ENCODE measurements around the gene KDM4C. TPM values are rescaled to one million over a fixed set of nuclear protein-coding genes. Genes with fewer than 3 reads are reported as not detected.

KDM4C gene
- total RNA-seq, 1 experiment from 2014 or later = 16.8 TPM

GRCh38 chr9:7121055-7121454 lies 363.3 kb downstream of the KDM4C start:
- H4K20me1 ChIP-seq (ENCODE audit: insufficient read depth) = no peaks in the 10 kb centered on the region
- intact Hi-C loops (cut with micrococcal nuclease) = no loop called here
- TF ChIP-seq, protein P1, sequence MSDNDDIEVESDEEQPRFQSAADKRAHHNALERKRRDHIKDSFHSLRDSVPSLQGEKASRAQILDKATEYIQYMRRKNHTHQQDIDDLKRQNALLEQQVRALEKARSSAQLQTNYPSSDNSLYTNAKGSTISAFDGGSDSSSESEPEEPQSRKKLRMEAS (IDR thresholded peaks at IDR 0.05) = no peak
- TF ChIP-seq RAD21 (IDR thresholded peaks at IDR 0.05; ENCODE audit: low read depth) (no peak), EZH2 (IDR thresholded peaks at IDR 0.05) (no peak), POLR2A (IDR thresholded peaks at IDR 0.05; ENCODE audit: borderline replicate concordance, extremely low read depth, insufficient read depth, insufficient read length) (no peak), EGR1 (IDR thresholded peaks at IDR 0.05; ENCODE audit: low read depth) (no peak)
- TF ChIP-seq, protein P2, sequence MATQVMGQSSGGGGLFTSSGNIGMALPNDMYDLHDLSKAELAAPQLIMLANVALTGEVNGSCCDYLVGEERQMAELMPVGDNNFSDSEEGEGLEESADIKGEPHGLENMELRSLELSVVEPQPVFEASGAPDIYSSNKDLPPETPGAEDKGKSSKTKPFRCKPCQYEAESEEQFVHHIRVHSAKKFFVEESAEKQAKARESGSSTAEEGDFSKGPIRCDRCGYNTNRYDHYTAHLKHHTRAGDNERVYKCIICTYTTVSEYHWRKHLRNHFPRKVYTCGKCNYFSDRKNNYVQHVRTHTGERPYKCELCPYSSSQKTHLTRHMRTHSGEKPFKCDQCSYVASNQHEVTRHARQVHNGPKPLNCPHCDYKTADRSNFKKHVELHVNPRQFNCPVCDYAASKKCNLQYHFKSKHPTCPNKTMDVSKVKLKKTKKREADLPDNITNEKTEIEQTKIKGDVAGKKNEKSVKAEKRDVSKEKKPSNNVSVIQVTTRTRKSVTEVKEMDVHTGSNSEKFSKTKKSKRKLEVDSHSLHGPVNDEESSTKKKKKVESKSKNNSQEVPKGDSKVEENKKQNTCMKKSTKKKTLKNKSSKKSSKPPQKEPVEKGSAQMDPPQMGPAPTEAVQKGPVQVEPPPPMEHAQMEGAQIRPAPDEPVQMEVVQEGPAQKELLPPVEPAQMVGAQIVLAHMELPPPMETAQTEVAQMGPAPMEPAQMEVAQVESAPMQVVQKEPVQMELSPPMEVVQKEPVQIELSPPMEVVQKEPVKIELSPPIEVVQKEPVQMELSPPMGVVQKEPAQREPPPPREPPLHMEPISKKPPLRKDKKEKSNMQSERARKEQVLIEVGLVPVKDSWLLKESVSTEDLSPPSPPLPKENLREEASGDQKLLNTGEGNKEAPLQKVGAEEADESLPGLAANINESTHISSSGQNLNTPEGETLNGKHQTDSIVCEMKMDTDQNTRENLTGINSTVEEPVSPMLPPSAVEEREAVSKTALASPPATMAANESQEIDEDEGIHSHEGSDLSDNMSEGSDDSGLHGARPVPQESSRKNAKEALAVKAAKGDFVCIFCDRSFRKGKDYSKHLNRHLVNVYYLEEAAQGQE (IDR thresholded peaks at IDR 0.05; ENCODE audit: low read depth) = no peak
- no TSS peak for BruUV-seq (replicated peaks)
- no peak for DNase-seq (ENCODE audit: low read depth, low spot score)
- no peak overlapping the region for H3K4me2 ChIP-seq (ENCODE audit: low read length)
- ChIA-PET RAD21 (ENCODE audit: low non-redundant PET in 1 of 2, low total read pairs in 2 of 2, uncharacterized antibody in 2 of 2, unreplicated experiment in 2 of 2) (no interaction called here), POLR2A (no interaction called here), CTCF (no interaction called here)
- H3K9ac ChIP-seq (ENCODE audit: low read length) = no peak overlapping the region
- no peak for ATAC-seq
- no peak overlapping the region for H3K27ac ChIP-seq (ENCODE audit: low read depth, low read length)
- H3K27me3 ChIP-seq (ENCODE audit: insufficient read depth, low read length) = no peaks in the 10 kb centered on the region
- H2AFZ ChIP-seq (ENCODE audit: low read depth, low read length, poor library complexity, severe bottlenecking) = no peak overlapping the region
- no peaks in the 10 kb centered on the region for H3K9me2 ChIP-seq (ENCODE audit: insufficient read depth)
- H3K4me3 ChIP-seq (replicated peaks in 1 of 2; ENCODE audit: low read depth in 1 of 2, low read length in 2 of 2) = no peak overlapping the region
- no peaks in the 10 kb centered on the region for H3K36me3 ChIP-seq (ENCODE audit: control insufficient read depth in 1 of 2, insufficient read depth in 2 of 2, low read length in 2 of 2)
- peaks cover 0 to 16% of the 10 kb centered on the region in 2 experiments; a peak in 2 of 4 replicates for H3K4me1 ChIP-seq (ENCODE audit: control insufficient read depth in 1 of 2, insufficient read depth in 2 of 2, low read length in 2 of 2)
- no peaks in the 10 kb centered on the region for H3K9me3 ChIP-seq (ENCODE audit: control insufficient read depth in 1 of 2, insufficient read depth in 1 of 2, low read depth in 1 of 2, low read length in 2 of 2)
- no peaks in the 10 kb centered on the region for H3K79me2 ChIP-seq (ENCODE audit: insufficient read depth, low read length)

- H3K4me3 ChIP-seq (replicated peaks in 1 of 2; ENCODE audit: low read depth in 1 of 2, low read length in 2 of 2) = no peak overlapping the region
- no peaks in the 10 kb centered on the region for H4K20me1 ChIP-seq (ENCODE audit: insufficient read depth)
- no peaks in the 10 kb centered on the region for H3K9me3 ChIP-seq (ENCODE audit: control insufficient read depth in 1 of 2, insufficient read depth in 1 of 2, low read depth in 1 of 2, low read length in 2 of 2)
- no peaks in the 10 kb centered on the region for H3K79me2 ChIP-seq (ENCODE audit: insufficient read depth, low read length)
- no peak overlapping the region for H3K27ac ChIP-seq (ENCODE audit: low read depth, low read length)
- H2AFZ ChIP-seq (ENCODE audit: low read depth, low read length, poor library complexity, severe bottlenecking) = no peak overlapping the region
- POLR2A ChIA-PET = no interaction called here
- DNase-seq (ENCODE audit: low read depth, low spot score) = no peak
- intact Hi-C loops (cut with micrococcal nuclease) = no loop called here
- RAD21 ChIA-PET (ENCODE audit: low non-redundant PET in 1 of 2, low total read pairs in 2 of 2, uncharacterized antibody in 2 of 2, unreplicated experiment in 2 of 2) = no interaction called here
- peaks cover 0 to 16% of the 10 kb centered on the region in 2 experiments; a peak in 2 of 4 replicates for H3K4me1 ChIP-seq (ENCODE audit: control insufficient read depth in 1 of 2, insufficient read depth in 2 of 2, low read length in 2 of 2)
- no peak for ATAC-seq
- TF ChIP-seq ZFX (IDR thresholded peaks at IDR 0.05) (no peak), ELF1 (IDR thresholded peaks at IDR 0.05; ENCODE audit: borderline replicate concordance, low read depth) (peak; percentile 34; the same call in 1 of the 2 replicates)
- H3K36me3 ChIP-seq (ENCODE audit: control insufficient read depth in 1 of 2, insufficient read depth in 2 of 2, low read length in 2 of 2) = no peaks in the 10 kb centered on the region
- no peak overlapping the region for H3K9ac ChIP-seq (ENCODE audit: low read length)
- H3K27me3 ChIP-seq (ENCODE audit: insufficient read depth, low read length) = no peaks in the 10 kb centered on the region
- CTCF ChIA-PET = no interaction called here
- H3K4me2 ChIP-seq (ENCODE audit: low read length) = no peak overlapping the region
- no peaks in the 10 kb centered on the region for H3K9me2 ChIP-seq (ENCODE audit: insufficient read depth)
- BruUV-seq (replicated peaks) = no TSS peak
These were observed 363.9 kb downstream of the KDM4C start for GRCh38 chr9:7121664-7122063.
